ENCODE results near the gene RHBDD1.
A peak's percentile ranks its signal among the peaks of the same experiment; 100 is the strongest.

RHBDD1 gene

GRCh38 chr2:226791487-226792081 is 44.3 kb upstream of the RHBDD1 start:
- DNase-seq (ENCODE audit: low read depth, low spot score), result peak; percentile 85
- peak; percentile 27 for TF ChIP-seq CTCF (IDR thresholded peaks at IDR 0.05; ENCODE audit: low read depth, low read length)
- H3K4me3 ChIP-seq (ENCODE audit: low read depth, low read length), result peak overlapping the region; percentile 79
- in situ Hi-C loops (cut with HindIII; ENCODE audit: low sequenced_read_pairs), result loop anchor here (25.0 kb wide), 1 partner anchor 1129 kb away; no protein-coding TSS in a partner anchor

- TF ChIP-seq CTCF (IDR thresholded peaks at IDR 0.05; ENCODE audit: low read depth, low read length), result no peak
- in situ Hi-C loops (cut with HindIII; ENCODE audit: low sequenced_read_pairs), result loop anchor here (25.0 kb wide), 1 partner anchor 1130 kb away; no protein-coding TSS in a partner anchor
Observed at GRCh38 chr2:226792155-226792881, 43.5 kb upstream of the RHBDD1 start.

GRCh38 chr2:226793646-226794045 is 42.2 kb upstream of the RHBDD1 start:
- TF ChIP-seq CTCF (IDR thresholded peaks at IDR 0.05; ENCODE audit: low read depth, low read length), result no peak
- in situ Hi-C loops (cut with HindIII; ENCODE audit: low sequenced_read_pairs), result loop anchor here (25.0 kb wide), 1 partner anchor 1131 kb away; no protein-coding TSS in a partner anchor
- DNase-seq (ENCODE audit: low read depth, low spot score), result peak; percentile 35
- H3K4me3 ChIP-seq (ENCODE audit: low read depth, low read length), result peak overlapping the region; percentile 79

More at GRCh38 chr2:226792155-226792881, 43.5 kb upstream of the RHBDD1 start:
- DNase-seq (ENCODE audit: low read depth, low spot score), result peak; percentile 52
- H3K4me3 ChIP-seq (ENCODE audit: low read depth, low read length), result peak overlapping the region; percentile 79

- no peak for TF ChIP-seq CTCF (IDR thresholded peaks at IDR 0.05; ENCODE audit: low read depth, low read length)
- in situ Hi-C loops (cut with HindIII; ENCODE audit: low sequenced_read_pairs), result loop anchor here (25.0 kb wide), 1 partner anchor 1132 kb away; no protein-coding TSS in a partner anchor
- DNase-seq (ENCODE audit: low read depth, low spot score), result peak; percentile 61
- peak overlapping the region; percentile 79 for H3K4me3 ChIP-seq (ENCODE audit: low read depth, low read length)
Observed at GRCh38 chr2:226794196-226794661, 41.6 kb upstream of the RHBDD1 start.

GRCh38 chr2:226794751-226795171 is 41.1 kb upstream of the RHBDD1 start:
- TF ChIP-seq CTCF (IDR thresholded peaks at IDR 0.05; ENCODE audit: low read depth, low read length), result no peak
- H3K4me3 ChIP-seq (ENCODE audit: low read depth, low read length), result peak overlapping the region; percentile 79
- in situ Hi-C loops (cut with HindIII; ENCODE audit: low sequenced_read_pairs), result loop anchor here (25.0 kb wide), 1 partner anchor 1132 kb away; no protein-coding TSS in a partner anchor
- DNase-seq (ENCODE audit: low read depth, low spot score), result peak; percentile 89

- H3K4me3 ChIP-seq (ENCODE audit: low read depth, low read length), result peak overlapping the region; percentile 79
- peak; percentile 42 for DNase-seq (ENCODE audit: low read depth, low spot score)
- TF ChIP-seq CTCF (IDR thresholded peaks at IDR 0.05; ENCODE audit: low read depth, low read length), result peak; percentile 18
- in situ Hi-C loops (cut with HindIII; ENCODE audit: low sequenced_read_pairs), result loop anchor here (25.0 kb wide), 1 partner anchor 1133 kb away; no protein-coding TSS in a partner anchor
Observed at GRCh38 chr2:226795281-226796011, 40.4 kb upstream of the RHBDD1 start.
